Ascending aorta (tissue), 2 donors: ENCODE measurements around the gene ANXA9. TPM values are rescaled to one million over a fixed set of nuclear protein-coding genes. Genes with fewer than 3 reads are reported as not detected.

ENCODE experiments used
- DNase-seq, 2 donors: peaks; one replicate each; pipeline ENCODE4 v3.0.0-alpha.2; 2019; ENCODE audit warnings: low spot score in 2 of 2
- H3K27ac ChIP-seq, 2 donors: fragments of 200-600 bp; sonication (generic); one replicate each; pipeline ENCODE4 v1.5.1; 2016 to 2017; ENCODE audit warnings: mild to moderate bottlenecking in 1 of 2
- H3K27me3 ChIP-seq: fragments of 200-600 bp; sonication (generic); one replicate; pipeline ENCODE4 v1.5.1; 2017
- H3K36me3 ChIP-seq, 2 donors: fragments of 200-600 bp; sonication (generic); one replicate each; pipeline ENCODE4 v1.5.1; 2016
- H3K4me1 ChIP-seq, 2 donors: fragments of 200-600 bp; sonication (generic); one replicate each; pipeline ENCODE4 v1.5.1; 2016 to 2017; ENCODE audit warnings: mild to moderate bottlenecking in 1 of 2
- H3K4me3 ChIP-seq, 2 donors: fragments of 200-600 bp; sonication (generic); one replicate each; pipeline ENCODE4 v1.5.1; 2016 to 2017; ENCODE audit warnings: mild to moderate bottlenecking in 1 of 2
- H3K9me3 ChIP-seq, 2 donors: fragments of 200-600 bp; sonication (generic); one replicate each; pipeline ENCODE4 v1.5.1; 2016
- CTCF ChIP-seq, 3 experiments: fragments of 200-600 bp in 2 of 3; fragments of 450-650 bp in 1 of 3; sonication (generic) in 2 of 3; IDR thresholded peaks; one replicate each; pipeline ENCODE4 v1.5.1; 2016 to 2019; ENCODE audit warnings: antibody characterized with exemption in 3 of 3, mild to moderate bottlenecking in 1 of 3, moderate library complexity in 1 of 3
- intact Hi-C: fragments of 100-400 bp; cut with DNase I; formaldehyde crosslinking; loops from one replicate; pipeline ENCODE4 v1.15.1; 2023
- total RNA-seq: library from RNA; depleted of rRNA; stranded (reverse); fragments of >200 nt; gene quantifications from one replicate; pipeline ENCODE4 v1.1.0, GENCODE V29; 2016

The ANXA9 gene
- total RNA-seq, 1 donor from 2014 or later, result not detected

GRCh38 chr1:150971583-150972416 lies 10.3 kb upstream of the ANXA9 start:
- H3K4me1 ChIP-seq, result peaks cover 7 to 43% of the 10 kb centered on the region in 2 donors
- H3K9me3 ChIP-seq, result no peaks in the 10 kb centered on the region
- TF ChIP-seq CTCF (IDR thresholded peaks at IDR 0.05), result no peak
- intact Hi-C loops, result loop anchor here (5.0 to 10.0 kb wide), 3 partner anchors 44 to 417 kb away; partner anchors contain the start of genes GOLPH3L and SETDB1
- H3K4me3 ChIP-seq, result peak overlapping the region; percentile 79 to 99
- no peak for DNase-seq
- no peaks in the 10 kb centered on the region for H3K27me3 ChIP-seq
- H3K27ac ChIP-seq, result peak overlapping the region; percentile 95 to 99
- H3K36me3 ChIP-seq, result peaks cover 24% of the 10 kb centered on the region in 2 donors

GRCh38 chr1:150972417-150972940 lies 9.6 kb upstream of the ANXA9 start:
- intact Hi-C loops, result loop anchor here (5.0 to 10.0 kb wide), 3 partner anchors 45 to 418 kb away; partner anchors contain the start of genes GOLPH3L and SETDB1
- TF ChIP-seq CTCF (IDR thresholded peaks at IDR 0.05), result no peak

DNA sequence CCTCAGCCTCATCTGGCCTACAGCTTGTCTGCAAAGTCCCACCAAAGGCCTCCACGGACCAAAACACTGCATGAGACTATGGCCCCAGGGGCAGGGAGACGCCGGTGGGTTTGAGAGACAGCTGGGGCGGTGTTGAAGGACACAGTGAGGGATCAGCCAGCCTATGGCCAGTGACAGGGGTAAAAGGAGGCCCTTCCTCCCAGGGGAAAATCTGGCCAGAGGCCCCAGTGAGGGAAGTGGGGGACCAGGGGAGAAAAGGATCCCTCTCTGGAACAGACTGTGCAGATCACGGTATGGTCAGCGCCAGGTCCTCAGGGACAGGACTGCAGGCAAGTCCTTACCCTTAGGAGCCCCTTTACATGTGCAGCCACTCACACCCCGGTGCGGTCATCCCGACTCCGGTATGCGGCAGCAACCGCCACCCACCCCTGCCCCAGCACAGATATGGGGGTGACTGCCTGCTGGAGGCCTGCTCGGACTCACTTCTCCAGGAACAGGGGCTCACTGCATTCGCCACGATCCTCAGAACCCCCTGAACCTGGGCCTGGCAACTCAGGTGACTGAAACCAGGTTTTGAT lies 8.7 kb upstream of the ANXA9 start:
- Histone ChIP-seq H3K4me3 (peak overlapping the region; percentile 79 to 99), H3K36me3 (peaks cover 8 to 9% of the 10 kb centered on the region in 2 donors), H3K27ac (peak overlapping the region; percentile 95 to 99), H3K9me3 (no peaks in the 10 kb centered on the region), H3K27me3 (no peaks in the 10 kb centered on the region), H3K4me1 (peaks cover 18 to 59% of the 10 kb centered on the region in 2 donors)
- DNase-seq, result no peak
- intact Hi-C loops, result loop anchor here (5.0 to 10.0 kb wide), 3 partner anchors 46 to 419 kb away; partner anchors contain the start of genes GOLPH3L and SETDB1
- TF ChIP-seq CTCF (IDR thresholded peaks at IDR 0.05), result no peak

More at GRCh38 chr1:150972417-150972940, 9.6 kb upstream of the ANXA9 start:
- Histone ChIP-seq H3K27me3 (no peaks in the 10 kb centered on the region), H3K4me1 (peaks cover 11 to 50% of the 10 kb centered on the region in 2 donors), H3K9me3 (no peaks in the 10 kb centered on the region), H3K27ac (peak overlapping the region; percentile 95 to 99), H3K36me3 (peaks cover 17% of the 10 kb centered on the region in 2 donors), H3K4me3 (peak overlapping the region; percentile 79 to 99)
- no peak for DNase-seq

DNA sequence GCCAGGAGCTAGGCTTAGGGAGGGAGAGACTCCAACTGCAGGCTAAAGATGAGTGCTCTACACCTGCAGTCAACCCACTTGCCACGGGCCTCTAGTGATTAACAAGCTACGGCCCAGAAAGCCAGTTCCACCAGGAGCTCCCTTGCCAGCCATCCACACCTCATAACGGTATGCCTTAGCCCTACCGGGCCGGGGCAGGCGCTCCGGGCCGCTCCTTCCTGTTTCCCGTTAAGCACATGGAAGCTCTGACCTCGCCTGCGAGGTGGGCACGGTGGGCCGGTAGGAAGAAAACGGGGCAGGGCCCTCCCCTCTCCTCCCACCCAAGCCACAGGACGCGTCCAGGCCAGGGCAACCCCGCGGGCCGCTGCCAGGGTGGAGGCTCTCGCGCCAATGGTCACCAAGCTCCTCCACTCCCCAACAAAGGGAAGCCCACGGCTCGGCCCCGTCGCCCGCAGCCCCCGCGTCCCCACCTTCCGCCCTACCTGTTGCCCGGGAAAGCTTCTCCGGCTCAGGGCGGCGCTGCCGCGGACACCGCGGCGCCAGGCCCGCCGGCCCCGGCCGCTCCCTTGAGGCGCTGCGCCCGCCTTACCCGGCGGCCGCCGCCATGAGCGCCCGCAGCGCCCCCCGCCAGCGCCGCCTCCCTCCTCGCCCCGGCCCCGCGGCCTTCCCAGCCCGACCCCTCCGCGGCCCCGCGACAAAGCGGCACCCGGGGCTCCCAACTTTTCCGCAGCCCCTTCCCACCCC lies 8.1 kb upstream of the ANXA9 start:
- Histone ChIP-seq H3K27me3 (no peaks in the 10 kb centered on the region), H3K4me3 (peak overlapping the region; percentile 79 to 99), H3K27ac (peak overlapping the region; percentile 95 to 99), H3K9me3 (no peaks in the 10 kb centered on the region), H3K36me3 (peaks cover 2% of the 10 kb centered on the region in 2 donors), H3K4me1 (peaks cover 18 to 65% of the 10 kb centered on the region in 2 donors)
- TF ChIP-seq CTCF (IDR thresholded peaks at IDR 0.05), result no peak
- intact Hi-C loops, result loop anchor here (2.0 to 10.0 kb wide), 4 partner anchors 47 to 419 kb away; partner anchors contain the start of genes ARNT, GOLPH3L and SETDB1
- peak in 1 of 2 donors; percentile 73 for DNase-seq
